Right hindlimb (tissue), 1 donor: Measurements from ENCODE around the gene RPS15.

ENCODE experiments used
- DNase-seq: peaks from one replicate; pipeline ENCODE4 v3.0.0-alpha.2; 2018

The RPS15 gene

DNA sequence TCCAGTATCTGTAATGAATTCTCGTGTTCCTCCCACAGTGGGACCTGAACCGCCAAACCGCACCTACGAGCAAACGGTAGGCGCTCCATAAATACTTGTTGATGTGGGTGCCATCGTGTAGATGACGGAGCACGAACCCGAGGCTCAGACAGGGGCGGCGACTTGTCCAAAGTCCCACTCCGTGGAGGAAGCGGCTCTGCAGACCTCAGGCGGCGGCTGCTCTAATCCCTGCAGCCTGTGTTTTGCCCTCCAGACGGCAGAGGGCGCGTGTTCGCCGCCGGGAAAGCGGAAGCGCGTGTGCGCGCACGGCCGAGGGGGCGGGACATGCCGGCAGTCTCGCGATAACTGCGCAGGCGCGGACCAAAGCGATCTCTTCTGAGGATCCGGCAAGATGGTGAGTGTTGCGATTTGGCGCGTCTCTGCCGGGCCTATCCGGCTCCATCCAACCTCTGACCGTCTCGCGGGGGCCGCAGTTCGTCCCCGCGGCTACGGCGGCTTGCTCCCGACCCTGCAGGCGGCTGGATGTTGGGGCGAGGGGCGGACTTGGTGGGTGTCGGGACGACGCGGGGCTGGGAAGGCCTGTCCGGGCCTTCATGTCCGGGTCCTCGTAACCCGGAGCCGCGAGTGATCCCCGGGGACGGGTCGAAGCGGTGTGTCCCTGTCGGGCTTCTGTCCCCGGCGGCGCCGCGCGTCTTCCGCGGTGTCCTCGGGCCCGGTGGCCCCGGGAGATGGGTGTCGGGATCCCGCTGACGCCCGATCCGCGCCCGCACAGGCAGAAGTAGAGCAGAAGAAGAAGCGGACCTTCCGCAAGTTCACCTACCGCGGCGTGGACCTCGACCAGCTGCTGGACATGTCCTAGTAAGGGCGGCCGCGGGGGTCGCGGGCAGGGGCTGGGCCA lies at the start of gene RPS15:
TSS of gene RPS15 (plus strand) at position 362 of the 898 bp plus-strand sequence. CDS start at position 392, 30 bp downstream.
- DNase-seq: peak; percentile 96

DNA sequence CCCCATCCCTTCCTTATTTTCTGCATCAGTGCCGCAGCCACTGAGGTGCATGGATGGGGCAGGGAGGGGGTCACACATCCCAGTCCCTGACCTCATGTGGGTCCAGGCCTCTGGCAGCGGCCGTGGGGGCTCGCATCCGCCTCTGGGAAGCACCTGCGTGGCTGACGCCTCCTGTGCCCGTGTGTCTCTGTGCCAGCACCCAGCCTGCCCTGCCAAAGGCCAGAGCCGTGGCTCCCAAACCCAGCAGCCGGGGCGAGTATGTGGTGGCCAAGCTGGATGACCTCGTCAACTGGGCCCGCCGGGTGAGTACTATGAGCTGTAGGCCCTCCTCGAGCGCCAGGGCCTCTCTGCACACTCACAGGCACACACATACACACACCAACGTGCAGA lies 49.6 kb upstream of the RPS15 start:
- DNase-seq: no peak

DNA sequence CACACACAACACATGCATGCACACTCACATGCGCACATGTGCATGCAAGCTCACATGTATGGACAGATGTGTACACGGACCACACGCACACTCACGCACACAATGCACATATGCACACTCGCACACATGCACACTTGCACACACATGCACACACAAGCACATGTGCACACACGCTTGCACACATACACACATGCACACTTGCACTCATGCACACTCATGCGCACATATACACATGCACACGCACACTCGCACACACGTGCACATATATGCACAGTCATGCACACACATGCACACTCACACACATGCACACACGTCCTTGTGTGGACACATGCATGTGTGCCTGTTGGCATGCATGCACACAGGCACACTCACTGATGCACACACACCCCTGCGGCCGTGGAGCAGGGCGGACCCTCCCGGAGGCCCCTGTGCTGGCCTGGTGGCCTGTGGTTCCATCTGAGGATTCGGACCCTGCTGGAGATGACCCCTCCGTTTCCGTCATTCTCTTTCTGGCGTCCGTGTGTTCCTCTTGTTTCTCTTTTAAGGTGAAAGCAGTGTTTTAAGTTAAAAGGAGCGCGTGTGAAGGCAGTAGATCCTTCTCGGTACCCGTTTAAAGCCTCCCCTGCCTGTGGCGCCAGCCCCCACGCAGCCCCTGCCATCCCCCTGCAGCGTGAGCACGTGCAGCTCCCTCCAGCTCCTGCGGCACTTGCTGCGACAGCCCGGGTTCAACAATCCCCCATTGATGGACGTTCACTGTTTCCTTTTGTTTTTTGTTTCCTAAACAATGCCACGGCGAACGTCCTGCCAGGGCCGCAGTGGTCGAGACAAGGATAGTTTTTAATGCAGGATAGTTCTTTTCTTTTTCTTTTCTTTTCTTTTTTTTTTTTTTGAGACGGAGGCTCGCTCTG lies 48.9 kb upstream of the RPS15 start:
- DNase-seq: no peak

DNA sequence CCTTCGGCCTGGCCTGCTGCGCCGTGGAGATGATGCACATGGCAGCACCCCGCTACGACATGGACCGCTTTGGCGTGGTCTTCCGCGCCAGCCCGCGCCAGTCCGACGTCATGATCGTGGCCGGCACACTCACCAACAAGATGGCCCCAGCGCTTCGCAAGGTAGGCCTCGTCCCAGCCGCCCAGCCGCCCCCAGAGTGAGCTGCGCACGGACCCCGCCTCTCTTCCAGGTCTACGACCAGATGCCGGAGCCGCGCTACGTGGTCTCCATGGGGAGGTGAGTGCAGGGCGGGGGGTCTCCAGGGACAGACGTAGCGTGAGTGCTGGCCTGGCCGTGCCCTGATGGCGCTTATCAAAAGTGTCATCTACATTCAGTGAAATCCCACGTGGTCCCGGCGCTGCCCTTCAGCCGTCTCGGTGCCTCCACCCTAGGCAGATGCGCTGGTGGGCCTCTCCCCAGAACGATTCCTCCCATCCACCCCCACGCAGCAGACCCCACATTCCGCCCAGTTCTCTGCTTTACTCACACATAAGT lies 47.2 kb upstream of the RPS15 start:
- no peak for DNase-seq

DNA sequence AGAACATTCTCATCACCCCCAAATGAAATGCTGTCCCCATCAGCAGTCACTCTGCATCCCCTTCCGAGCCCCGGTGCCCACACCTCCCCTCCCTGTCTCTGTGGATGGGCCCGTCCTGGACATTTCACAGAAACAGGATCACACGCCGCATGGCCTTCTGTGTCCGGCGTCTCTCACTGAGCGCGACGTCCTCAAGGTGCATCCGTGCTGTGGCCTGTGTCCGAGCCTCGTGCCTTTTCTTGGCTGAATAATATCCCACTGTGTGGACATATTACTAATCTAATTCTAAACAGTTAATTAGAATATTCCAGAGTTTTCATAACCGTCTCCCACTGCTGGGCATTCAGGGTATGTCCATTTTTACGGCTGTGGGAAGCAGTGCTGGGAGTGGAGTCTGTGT lies 45.8 kb upstream of the RPS15 start:
- no peak for DNase-seq

DNA sequence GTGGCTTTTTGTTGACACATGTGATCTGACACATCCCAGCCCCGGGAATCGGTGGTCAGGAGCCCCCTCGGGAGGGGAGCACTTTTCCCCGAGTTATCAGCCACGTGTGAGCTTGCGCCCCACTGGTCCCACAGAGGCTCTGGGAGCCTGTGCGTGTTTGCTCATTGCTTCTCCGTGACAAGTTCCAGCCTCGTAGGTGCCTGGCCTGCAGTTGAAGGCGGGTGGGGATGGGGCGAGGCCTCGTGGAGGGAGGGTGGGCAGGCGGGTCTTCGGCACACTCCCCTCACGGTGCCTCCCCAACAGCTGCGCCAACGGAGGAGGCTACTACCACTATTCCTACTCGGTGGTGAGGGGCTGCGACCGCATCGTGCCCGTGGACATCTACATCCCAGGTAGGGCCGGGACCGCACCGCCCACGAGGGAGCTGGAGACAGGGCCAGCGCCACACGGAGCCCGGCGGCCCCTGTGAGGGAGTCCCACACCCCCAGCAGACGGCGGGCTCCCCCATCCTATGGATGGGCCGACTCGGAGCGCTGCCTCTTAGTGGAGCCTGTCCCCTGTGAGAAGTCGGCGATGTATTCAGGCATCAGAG lies 45.2 kb upstream of the RPS15 start:
- DNase-seq: no peak

DNA sequence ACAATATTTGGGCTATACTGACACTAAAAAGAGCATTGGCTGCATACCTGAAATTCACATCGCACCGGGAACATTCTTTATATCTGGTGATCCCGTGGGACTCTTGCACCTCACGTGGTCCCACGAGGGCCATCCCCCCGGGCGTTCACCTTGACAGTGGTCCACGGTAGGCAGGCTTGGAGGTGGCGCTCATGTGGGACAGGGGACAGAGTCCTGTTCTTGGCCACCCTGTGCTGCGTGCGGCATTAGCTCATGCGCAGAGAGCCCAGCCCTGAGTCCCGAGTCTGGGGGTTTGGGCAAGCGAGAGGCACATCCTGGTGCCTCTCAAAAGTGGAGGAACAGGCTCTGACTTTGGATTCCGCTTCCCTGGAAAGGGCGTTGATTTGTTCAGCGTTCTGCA lies 44.4 kb upstream of the RPS15 start:
- DNase-seq: no peak

DNA sequence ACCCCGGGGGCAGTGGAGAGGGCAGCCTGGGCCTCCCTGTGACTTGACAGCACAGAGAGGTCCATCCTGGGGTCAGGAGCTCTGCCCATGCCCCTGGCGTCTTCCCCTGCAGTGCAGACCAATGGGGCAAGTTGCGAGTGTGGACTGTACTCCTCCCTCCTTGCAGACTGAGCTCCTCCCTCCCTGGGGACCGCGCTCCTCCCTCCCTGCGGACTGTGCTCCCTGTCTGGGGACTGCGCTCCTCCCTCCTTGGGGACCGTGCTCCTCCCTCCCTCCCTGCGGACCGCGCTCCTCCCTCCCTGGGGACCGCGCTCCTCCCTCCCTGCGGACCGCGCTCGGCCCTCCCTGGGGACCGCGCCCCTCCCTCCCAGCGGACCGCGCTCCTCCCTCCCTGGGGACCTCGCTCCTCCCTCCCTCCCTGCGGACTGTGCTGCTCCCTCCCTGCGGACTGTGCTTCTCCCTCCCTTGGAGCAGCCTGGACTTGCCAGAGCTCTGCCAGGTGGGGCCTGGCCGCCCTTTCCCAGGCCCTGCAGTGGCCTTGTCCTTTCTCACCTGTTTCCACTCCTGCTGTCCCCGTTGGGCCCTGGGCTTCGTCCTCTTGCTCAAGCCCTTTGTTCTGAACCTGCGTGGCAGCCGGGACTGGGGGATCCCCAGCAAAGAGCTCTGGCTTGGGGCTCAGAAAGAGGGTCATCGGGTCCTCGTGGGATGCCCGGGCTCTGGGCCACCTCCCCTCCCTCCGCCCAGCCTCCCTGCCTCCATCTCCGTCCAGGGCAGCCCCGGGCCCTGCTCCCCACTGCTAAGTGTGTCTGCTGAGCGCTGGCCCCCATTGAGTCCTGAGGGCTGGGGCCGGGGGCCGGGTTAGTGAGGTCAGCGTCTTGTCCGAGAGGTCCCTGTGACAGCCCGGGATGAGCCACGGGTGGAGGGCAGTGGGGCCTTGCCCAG lies 43.7 kb upstream of the RPS15 start:
- no peak for DNase-seq

DNA sequence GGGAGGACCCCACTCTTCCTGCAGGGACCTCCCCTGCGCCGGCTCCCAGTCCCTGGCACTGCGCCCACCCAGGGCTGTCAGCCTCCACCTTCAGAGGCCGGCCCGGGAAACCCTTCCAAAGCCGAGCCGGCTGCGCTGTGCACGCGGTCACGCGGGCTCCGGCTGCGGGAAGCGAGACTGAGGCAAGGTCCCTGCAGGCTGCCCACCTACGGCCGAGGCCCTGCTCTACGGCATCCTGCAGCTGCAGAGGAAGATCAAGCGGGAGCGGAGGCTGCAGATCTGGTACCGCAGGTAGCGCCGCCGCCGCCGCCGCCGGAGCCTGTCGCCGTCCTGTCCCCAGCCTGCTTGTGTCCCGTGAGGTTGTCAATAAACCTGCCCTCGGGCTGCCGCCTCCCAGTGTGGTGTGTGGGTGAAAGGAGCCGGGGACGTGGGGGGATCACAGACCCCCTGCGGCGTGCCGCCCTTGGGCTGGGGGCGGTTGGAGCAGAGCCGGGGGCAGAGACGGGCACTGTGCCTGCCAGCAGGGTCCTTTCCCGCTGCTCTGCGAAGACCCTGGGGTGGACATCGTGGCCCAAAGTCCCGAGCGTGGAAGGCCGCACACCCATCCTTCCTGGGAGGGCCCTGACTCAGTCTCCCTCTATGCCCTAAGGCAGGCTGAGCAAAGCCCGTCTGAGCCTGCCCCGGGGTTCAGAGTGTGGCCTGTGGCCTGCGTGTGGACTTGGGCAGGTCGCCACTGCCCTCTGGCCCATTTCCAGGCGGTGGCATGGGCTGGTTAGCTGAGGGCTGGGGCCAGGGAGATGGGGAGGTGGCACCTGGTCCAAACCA lies 42.8 kb upstream of the RPS15 start:
- no peak for DNase-seq

DNA sequence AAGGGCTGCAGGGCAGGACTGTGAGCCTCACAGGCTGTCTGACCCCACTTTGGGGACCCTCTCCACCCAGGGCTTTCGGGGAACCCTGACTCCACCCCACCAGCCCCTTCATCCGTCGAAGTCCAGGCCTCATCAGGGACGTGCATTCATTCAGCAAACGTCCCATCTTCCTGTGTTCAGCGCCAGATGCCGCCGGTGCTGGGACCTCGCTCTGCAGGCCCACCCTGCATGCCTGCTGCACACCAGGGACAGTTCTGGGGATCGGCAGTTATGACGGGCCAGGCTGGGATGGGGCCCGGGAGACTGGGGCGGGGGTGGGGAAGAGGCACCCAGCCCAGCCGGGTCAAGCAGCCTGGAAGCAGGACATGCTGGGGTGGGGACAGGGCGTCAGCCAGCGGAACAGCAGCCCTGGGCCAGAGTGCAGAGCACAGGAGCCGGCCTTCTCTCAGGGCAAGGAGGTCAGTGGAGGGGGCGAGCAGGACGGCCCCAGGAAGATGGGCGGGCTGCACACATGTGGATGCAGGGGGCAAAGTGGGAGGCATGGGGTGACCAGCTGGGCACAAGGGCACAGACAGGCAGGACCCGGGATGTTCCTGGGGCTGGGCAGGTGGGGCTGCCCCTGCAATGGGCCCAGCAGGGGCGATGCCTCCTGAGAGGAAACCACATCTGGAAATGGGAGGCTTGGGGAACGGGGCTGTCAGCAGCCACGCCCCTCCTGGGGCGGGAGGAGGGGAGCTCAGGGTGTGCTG lies 42.0 kb upstream of the RPS15 start:
- no peak for DNase-seq

DNA sequence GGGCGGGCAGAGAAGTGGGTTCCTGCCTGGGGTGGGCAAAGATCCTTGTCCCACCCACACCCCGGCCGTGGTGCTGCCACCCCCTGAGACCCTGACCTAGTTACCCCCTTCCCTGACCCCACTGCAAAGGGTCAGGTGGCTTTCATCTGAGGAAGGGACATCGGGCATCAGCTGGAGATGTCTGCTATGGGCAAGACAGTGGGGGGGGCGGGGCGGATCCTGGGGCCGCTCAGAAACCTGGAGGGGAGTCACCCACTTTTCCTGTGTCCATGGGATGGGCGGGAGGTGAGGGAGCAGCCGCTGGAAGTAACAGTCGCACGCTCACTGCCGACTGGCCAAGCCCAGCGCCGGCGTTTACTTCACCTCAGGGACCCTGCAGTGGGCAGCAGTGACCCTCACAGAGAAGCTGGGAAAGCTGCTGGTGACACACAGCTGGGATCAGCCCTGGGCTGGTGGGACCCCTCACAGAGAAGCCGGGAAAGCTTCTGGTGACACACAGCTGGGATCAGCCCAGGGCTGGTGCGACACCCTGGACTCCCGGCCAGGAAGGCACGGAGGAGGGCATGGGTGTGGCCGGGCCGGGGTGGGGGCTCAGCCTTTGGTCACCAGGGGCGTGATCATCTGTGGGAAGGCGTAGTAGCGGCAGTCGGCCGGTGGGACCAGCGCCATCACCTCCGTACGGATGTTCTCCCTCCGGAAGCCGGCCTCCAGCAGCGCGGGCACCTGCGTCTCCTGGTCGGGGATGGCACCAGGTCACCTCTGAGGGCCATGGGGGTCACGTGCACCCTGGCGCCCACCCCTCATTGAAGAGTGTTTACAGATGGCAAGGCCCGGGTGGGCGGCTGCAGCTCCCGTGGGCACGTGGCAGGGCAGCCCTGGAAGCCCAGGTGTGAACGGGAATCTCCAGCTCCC lies 41.2 kb upstream of the RPS15 start:
- no peak for DNase-seq

DNA sequence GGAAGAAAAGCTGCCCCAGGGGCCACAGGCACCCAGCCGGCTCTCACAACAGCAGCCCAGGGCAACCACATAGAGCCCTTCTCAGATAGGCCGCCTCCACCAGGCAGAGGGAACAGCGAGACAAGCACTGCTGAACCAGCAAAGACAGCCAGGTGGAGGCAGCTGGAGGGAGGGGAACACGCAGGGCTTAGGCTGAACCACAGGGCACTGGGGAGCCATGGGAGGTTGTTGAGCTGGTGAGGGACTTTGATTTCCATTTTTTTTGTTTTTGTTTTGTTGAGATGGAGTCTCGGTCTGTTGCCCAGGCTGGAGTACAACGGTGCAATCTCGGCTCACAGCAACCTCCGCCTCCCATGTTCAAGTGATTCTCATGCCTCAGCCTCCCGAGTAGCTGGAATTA lies 40.4 kb upstream of the RPS15 start:
- DNase-seq: no peak

DNA sequence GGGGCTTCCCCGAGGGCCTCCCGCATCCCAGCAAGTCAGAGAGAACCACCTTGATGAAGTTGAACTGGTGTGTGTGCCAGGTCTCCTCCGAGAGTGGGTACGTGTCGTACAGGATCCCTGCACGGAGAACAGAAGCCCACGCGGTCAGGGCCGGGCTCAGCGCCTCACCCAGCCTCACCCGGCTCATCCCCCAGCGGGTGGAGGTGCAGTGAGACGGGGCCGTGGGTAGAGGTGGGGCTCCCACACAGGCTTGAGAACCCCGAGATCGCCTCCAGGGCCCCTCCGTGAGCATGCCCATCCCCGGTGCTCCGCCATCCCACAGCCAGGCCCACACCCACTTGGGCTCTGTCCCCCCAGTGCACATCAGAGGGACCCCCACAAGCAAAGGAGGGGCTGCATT lies 39.1 kb upstream of the RPS15 start:
- no peak for DNase-seq

DNA sequence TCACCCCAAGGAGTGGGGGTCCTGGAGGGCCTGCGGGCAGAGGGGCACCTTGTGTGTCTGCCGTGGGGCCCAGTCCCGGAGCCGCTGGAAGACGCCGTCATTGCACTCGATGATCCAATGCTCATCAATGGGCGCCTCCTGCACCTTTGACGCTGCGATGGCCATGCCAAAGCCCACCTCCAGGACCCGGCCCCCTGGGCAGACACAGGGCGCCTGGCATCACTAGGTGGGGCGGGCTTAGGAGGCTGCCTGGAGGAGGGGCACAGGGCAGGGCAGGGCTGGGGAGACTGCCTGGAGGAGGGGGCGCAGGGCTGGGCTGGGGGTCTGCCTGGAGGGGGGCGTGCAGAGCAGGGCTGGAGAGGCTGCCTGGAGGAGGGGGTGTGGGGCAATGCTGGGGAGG lies 38.5 kb upstream of the RPS15 start:
- no peak for DNase-seq

DNA sequence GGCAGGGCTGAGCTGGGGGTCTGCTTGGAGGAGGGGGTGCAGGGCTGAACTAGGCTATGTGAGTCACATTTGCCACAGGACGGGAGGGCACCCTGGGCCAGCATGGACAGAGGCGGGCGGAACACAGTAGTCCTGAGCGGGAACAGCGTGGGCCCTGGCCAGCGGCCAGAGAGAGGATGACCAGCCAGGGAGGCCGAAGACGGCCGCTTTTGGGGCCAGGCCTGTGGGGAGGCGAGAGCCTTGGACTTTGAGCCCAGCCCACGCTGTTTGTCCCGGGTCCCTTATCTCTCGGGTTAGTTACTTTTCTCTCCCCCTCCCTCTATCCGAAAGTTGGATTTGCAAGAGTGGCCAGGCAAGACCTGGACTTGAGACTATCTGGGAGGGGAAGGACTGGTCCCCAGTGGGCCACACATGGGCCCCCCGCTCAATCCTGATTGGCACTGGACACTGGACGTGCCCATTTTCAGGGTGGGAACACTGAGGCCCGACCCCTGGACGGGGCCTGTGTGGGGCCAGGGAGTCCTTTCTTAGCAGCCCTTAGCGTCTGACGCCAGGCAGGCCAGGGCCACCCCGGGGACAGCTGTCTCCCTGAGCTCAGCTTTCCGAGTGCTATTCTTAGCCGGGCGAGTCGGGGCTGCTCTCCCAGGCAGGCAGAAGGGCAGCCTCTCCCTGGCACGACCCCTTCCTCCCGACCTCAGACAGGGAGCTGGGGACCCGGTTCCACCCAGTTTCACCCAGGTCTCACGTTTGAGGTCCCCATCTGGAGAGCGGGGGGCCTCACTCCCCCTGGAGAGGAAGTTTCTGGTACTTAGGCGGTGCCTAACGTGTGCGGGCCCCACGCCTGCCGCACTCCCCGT lies 37.7 kb upstream of the RPS15 start:
- peak; percentile 68 for DNase-seq

DNA sequence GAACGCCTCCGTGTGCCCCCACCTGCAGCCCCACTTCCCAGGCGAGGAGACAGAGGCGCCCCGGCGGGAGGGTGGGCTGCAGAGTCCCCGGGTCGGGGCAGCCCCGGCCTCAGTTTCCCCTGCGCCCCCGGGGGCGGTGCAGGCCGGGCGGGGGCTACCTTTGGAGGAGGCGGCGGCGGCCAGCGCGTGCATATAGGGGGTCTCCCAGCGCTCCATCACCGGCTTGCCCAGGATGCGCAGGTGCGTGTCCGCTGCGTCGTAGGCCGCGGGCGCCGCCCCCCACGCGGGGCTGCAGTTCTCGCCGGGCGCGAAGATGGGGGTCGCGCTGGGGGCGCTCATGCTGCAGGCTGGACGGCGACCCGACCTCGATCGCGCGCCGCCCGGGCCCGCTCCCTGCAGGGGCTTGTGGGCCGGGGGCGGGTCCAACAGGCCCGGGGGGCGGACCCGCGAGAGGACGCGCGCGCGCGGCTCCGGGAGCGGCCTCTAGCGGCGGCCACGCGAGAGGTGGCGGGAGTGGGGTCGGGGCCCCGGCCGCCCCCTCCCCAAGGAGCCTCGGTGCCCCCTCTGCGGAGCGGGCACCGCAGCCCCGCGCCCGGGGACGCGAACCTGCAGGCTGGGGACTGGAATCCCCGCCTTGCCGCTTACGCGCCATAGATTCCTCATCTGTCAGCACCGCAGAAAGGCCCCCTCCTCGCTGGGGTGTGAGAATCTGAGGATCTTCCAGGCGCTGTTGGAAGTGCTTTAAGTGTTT lies 36.9 kb upstream of the RPS15 start, which contains the start of gene GAMT:
TSS of gene GAMT (minus strand) at position 405 of the 751 bp plus-strand sequence. CDS start at position 339, 66 bp downstream.
- DNase-seq: peak; percentile 69

DNA sequence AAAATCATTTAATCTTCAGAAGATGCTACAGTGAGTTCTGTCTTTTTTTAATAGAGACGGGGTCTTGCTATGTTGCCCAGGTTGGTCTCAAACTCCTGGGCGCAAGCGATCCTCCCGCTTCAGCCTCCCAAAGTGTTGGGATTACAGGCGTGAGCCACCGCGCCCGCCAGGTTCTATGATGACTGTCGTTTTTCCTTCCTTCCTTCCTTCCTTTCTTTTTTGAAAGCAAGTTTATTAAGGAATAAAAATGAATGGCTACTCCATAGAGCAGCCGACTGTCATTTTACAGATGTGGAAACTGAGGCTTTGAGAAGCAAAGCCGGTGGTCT lies 36.3 kb upstream of the RPS15 start:
- DNase-seq: no peak
